SIG-M5 (cell line): ENCODE results near the gene SKAP1.
"Not testable (repeated sequence)": the region's sequence is repeated elsewhere in the genome, so short reads cannot be mapped to it uniquely, and the experiment has no call there.

Experiments
- DNase-seq: peaks from one replicate; lab custom pipeline; 2025; lab: John Stamatoyannopoulos, UW

Gene SKAP1

GRCh38 chr17:48445248-48445620 lies 15.2 kb upstream of the SKAP1 start:
- no peak for DNase-seq

- DNase-seq: no peak
Measured at GRCh38 chr17:48444516-48445247, 14.7 kb upstream of the SKAP1 start.

- DNase-seq: no peak
Measured at GRCh38 chr17:48443712-48444111, 13.7 kb upstream of the SKAP1 start.

GRCh38 chr17:48442819-48443218 lies 12.8 kb upstream of the SKAP1 start:
- no peak for DNase-seq

- DNase-seq: no peak
Measured at GRCh38 chr17:48441862-48442261, 11.8 kb upstream of the SKAP1 start.

GRCh38 chr17:48441231-48441711 lies 11.3 kb upstream of the SKAP1 start:
- DNase-seq: no peak

GRCh38 chr17:48440669-48441068 lies 10.7 kb upstream of the SKAP1 start:
- DNase-seq: no peak

GRCh38 chr17:48439875-48440505 lies 10.0 kb upstream of the SKAP1 start:
- no peak for DNase-seq

- DNase-seq: no peak
Measured at GRCh38 chr17:48439110-48439850, 9.3 kb upstream of the SKAP1 start.

GRCh38 chr17:48438516-48439061 lies 8.6 kb upstream of the SKAP1 start:
- no peak for DNase-seq

GRCh38 chr17:48433896-48434295 lies 3.9 kb upstream of the SKAP1 start:
- no peak for DNase-seq

GRCh38 chr17:48432820-48433775 lies 3.1 kb upstream of the SKAP1 start:
- DNase-seq: no peak

GRCh38 chr17:48429156-48429555 lies 858 bp downstream of the SKAP1 start:
- DNase-seq: no peak

GRCh38 chr17:48427598-48427997 lies 2.4 kb downstream of the SKAP1 start:
- DNase-seq: no peak

GRCh38 chr17:48426761-48427500 lies 3.1 kb downstream of the SKAP1 start:
- no peak for DNase-seq

- DNase-seq: no peak
Measured at GRCh38 chr17:48426019-48426665, 3.9 kb downstream of the SKAP1 start.

GRCh38 chr17:48422060-48422459 lies 8.0 kb downstream of the SKAP1 start:
- not testable (repeated sequence) for DNase-seq

- no peak for DNase-seq
Measured at GRCh38 chr17:48420823-48421222, 9.2 kb downstream of the SKAP1 start.

- no peak for DNase-seq
Measured at GRCh38 chr17:48416971-48417370, 13.0 kb downstream of the SKAP1 start.
